ENCODE results near the gene ZBTB7A. TPM values are rescaled to one million over a fixed set of nuclear protein-coding genes. Genes with fewer than 3 reads are reported as not detected.

Gene ZBTB7A
- total and polyA plus RNA-seq, 7 experiments from 2014 or later, result 15.3 to 76.0 (median 49.1) TPM

- POLR2A ChIA-PET, result interaction anchor here (0.8 to 1.5 kb wide), 5 partner anchors 9 to 98 kb away, joined by 3 to 5 read pairs (median 4); partner anchors contain the start of genes EEF2 and ZBTB7A
- no peaks in the 10 kb centered on the region for H3K9me3 Mint-ChIP-seq
- peaks cover 0 to 4% (median 0%) of the 10 kb centered on the region in 5 donors for H3K36me3 Mint-ChIP-seq
- H3K27ac Mint-ChIP-seq, result peak overlapping the region; percentile 72 to 95 (median 87)
- no peaks in the 10 kb centered on the region for H3K27me3 Mint-ChIP-seq
- Histone ChIP-seq H3K4me1 (ENCODE audit: control insufficient read depth in 2 of 2, insufficient read depth in 2 of 2, low read length in 2 of 2) (peaks cover 54 to 60% of the 10 kb centered on the region in 2 donors), H3K36me3 (ENCODE audit: control insufficient read depth in 2 of 3, insufficient read depth in 3 of 3, low read length in 3 of 3) (no peaks in the 10 kb centered on the region), H3K27me3 (ENCODE audit: control insufficient read depth in 2 of 2, insufficient read depth in 2 of 2, low read length in 2 of 2) (no peaks in the 10 kb centered on the region), H3K9me3 (ENCODE audit: control insufficient read depth in 2 of 3, low read length in 3 of 3) (no peaks in the 10 kb centered on the region), H3K4me3 (ENCODE audit: low read length) (no peak overlapping the region), H3K27ac (ENCODE audit: low read depth, low read length) (peak overlapping the region; percentile 68)
- peak overlapping the region; percentile 38 to 77 (median 70) for H3K4me3 Mint-ChIP-seq
- CTCF ChIA-PET, result no interaction called here
- ATAC-seq (peak; percentile 70), DNase-seq (peak in 2 of 9 donors; percentile 25 to 33)
- H3K4me1 Mint-ChIP-seq, result peaks cover 22 to 61% (median 54%) of the 10 kb centered on the region in 7 donors
- intact Hi-C loops (cut with micrococcal nuclease), result no loop called here
Observed at GRCh38 chr19:4083677-4084546, 17.2 kb upstream of the ZBTB7A start.

- Histone ChIP-seq H3K36me3 (ENCODE audit: control insufficient read depth in 2 of 3, insufficient read depth in 3 of 3, low read length in 3 of 3) (no peaks in the 10 kb centered on the region), H3K4me1 (ENCODE audit: control insufficient read depth in 2 of 2, insufficient read depth in 2 of 2, low read length in 2 of 2) (peaks cover 46 to 54% of the 10 kb centered on the region in 2 donors), H3K9me3 (ENCODE audit: control insufficient read depth in 2 of 3, low read length in 3 of 3) (no peaks in the 10 kb centered on the region), H3K4me3 (ENCODE audit: low read length) (no peak overlapping the region), H3K27me3 (ENCODE audit: control insufficient read depth in 2 of 2, insufficient read depth in 2 of 2, low read length in 2 of 2) (no peaks in the 10 kb centered on the region), H3K27ac (ENCODE audit: low read depth, low read length) (no peak overlapping the region)
- H3K4me1 Mint-ChIP-seq, result peaks cover 11 to 58% (median 50%) of the 10 kb centered on the region in 7 donors
- ATAC-seq, result no peak
- POLR2A ChIA-PET, result interaction anchor here (0.6 to 1.5 kb wide), 5 partner anchors 17 to 97 kb away, joined by 3 to 4 read pairs (median 3); partner anchors contain the start of gene EEF2
- H3K27me3 Mint-ChIP-seq, result no peaks in the 10 kb centered on the region
- H3K27ac Mint-ChIP-seq, result peak overlapping the region in 6 of 9 donors; percentile 22 to 76 (median 48)
- peaks cover 0 to 3% (median 0%) of the 10 kb centered on the region in 5 donors for H3K36me3 Mint-ChIP-seq
- H3K9me3 Mint-ChIP-seq, result no peaks in the 10 kb centered on the region
- CTCF ChIA-PET, result no interaction called here
- intact Hi-C loops (cut with micrococcal nuclease), result no loop called here
- H3K4me3 Mint-ChIP-seq, result peak overlapping the region in 1 of 10 donors; percentile 39
- no peak for DNase-seq
Observed at GRCh38 chr19:4082172-4082571, 15.5 kb upstream of the ZBTB7A start.

GRCh38 chr19:4081441-4082129 lies 14.9 kb upstream of the ZBTB7A start:
- H3K27ac ChIP-seq (ENCODE audit: low read depth, low read length), result peak overlapping the region; percentile 20
- H3K4me3 ChIP-seq (ENCODE audit: low read length), result no peak overlapping the region
- ChIA-PET POLR2A (interaction anchor here (0.6 to 1.5 kb wide), 5 partner anchors 14 to 96 kb away, joined by 3 to 4 read pairs (median 3); partner anchors contain the start of gene EEF2), CTCF (interaction anchor here (0.7 kb wide), 1 partner anchor 48 kb away, joined by 3 read pairs; no protein-coding TSS in a partner anchor)
- peak overlapping the region in 2 of 10 donors; percentile 17 to 21 for H3K4me3 Mint-ChIP-seq
- no peaks in the 10 kb centered on the region for H3K36me3 ChIP-seq (ENCODE audit: control insufficient read depth in 2 of 3, insufficient read depth in 3 of 3, low read length in 3 of 3)
- no peaks in the 10 kb centered on the region for H3K9me3 ChIP-seq (ENCODE audit: control insufficient read depth in 2 of 3, low read length in 3 of 3)
- intact Hi-C loops (cut with micrococcal nuclease), result no loop called here
- ATAC-seq (no peak), DNase-seq (no peak)
- H3K27me3 Mint-ChIP-seq, result no peaks in the 10 kb centered on the region
- peaks cover 15 to 59% (median 52%) of the 10 kb centered on the region in 7 donors for H3K4me1 Mint-ChIP-seq
- H3K9me3 Mint-ChIP-seq, result no peaks in the 10 kb centered on the region
- H3K27ac Mint-ChIP-seq, result peak overlapping the region in 4 of 9 donors; percentile 8 to 55 (median 48)
- no peaks in the 10 kb centered on the region for H3K27me3 ChIP-seq (ENCODE audit: control insufficient read depth in 2 of 2, insufficient read depth in 2 of 2, low read length in 2 of 2)
- peaks cover 0 to 2% (median 0%) of the 10 kb centered on the region in 5 donors for H3K36me3 Mint-ChIP-seq
- peaks cover 44 to 50% of the 10 kb centered on the region in 2 donors for H3K4me1 ChIP-seq (ENCODE audit: control insufficient read depth in 2 of 2, insufficient read depth in 2 of 2, low read length in 2 of 2)

GRCh38 chr19:4080473-4080872 lies 13.8 kb upstream of the ZBTB7A start:
- intact Hi-C loops (cut with micrococcal nuclease), result no loop called here
- H3K4me3 ChIP-seq (ENCODE audit: low read length), result no peak overlapping the region
- peak overlapping the region in 3 of 9 donors; percentile 5 to 65 (median 50) for H3K27ac Mint-ChIP-seq
- H3K9me3 ChIP-seq (ENCODE audit: control insufficient read depth in 2 of 3, low read length in 3 of 3), result no peaks in the 10 kb centered on the region
- H3K4me3 Mint-ChIP-seq, result no peak overlapping the region
- no peaks in the 10 kb centered on the region for H3K27me3 Mint-ChIP-seq
- H3K27me3 ChIP-seq (ENCODE audit: control insufficient read depth in 2 of 2, insufficient read depth in 2 of 2, low read length in 2 of 2), result no peaks in the 10 kb centered on the region
- H3K36me3 Mint-ChIP-seq, result peaks cover 0 to 1% (median 0%) of the 10 kb centered on the region in 5 donors
- no peaks in the 10 kb centered on the region for H3K36me3 ChIP-seq (ENCODE audit: control insufficient read depth in 2 of 3, insufficient read depth in 3 of 3, low read length in 3 of 3)
- no peak overlapping the region for H3K27ac ChIP-seq (ENCODE audit: low read depth, low read length)
- no peak for DNase-seq
- H3K4me1 ChIP-seq (ENCODE audit: control insufficient read depth in 2 of 2, insufficient read depth in 2 of 2, low read length in 2 of 2), result peaks cover 34 to 44% of the 10 kb centered on the region in 2 donors
- ChIA-PET CTCF (interaction anchor here (0.7 kb wide), 1 partner anchor 49 kb away, joined by 3 read pairs; no protein-coding TSS in a partner anchor), POLR2A (interaction anchor here (0.5 kb wide), 1 partner anchor 9 kb away, joined by 4 read pairs; no protein-coding TSS in a partner anchor)
- H3K4me1 Mint-ChIP-seq, result peaks cover 11 to 50% (median 46%) of the 10 kb centered on the region in 7 donors
- no peak for ATAC-seq
- H3K9me3 Mint-ChIP-seq, result no peaks in the 10 kb centered on the region

- Histone ChIP-seq H3K27me3 (ENCODE audit: control insufficient read depth in 2 of 2, insufficient read depth in 2 of 2, low read length in 2 of 2) (no peaks in the 10 kb centered on the region), H3K4me1 (ENCODE audit: control insufficient read depth in 2 of 2, insufficient read depth in 2 of 2, low read length in 2 of 2) (peaks cover 15 to 24% of the 10 kb centered on the region in 2 donors), H3K4me3 (ENCODE audit: low read length) (peak overlapping the region; percentile 68), H3K9me3 (ENCODE audit: control insufficient read depth in 2 of 3, low read length in 3 of 3) (no peaks in the 10 kb centered on the region), H3K36me3 (ENCODE audit: control insufficient read depth in 2 of 3, insufficient read depth in 3 of 3, low read length in 3 of 3) (no peaks in the 10 kb centered on the region), H3K27ac (ENCODE audit: low read depth, low read length) (peak overlapping the region; percentile 86)
- ChIA-PET POLR2A (interaction anchor here (0.5 to 2.2 kb wide), 7 partner anchors 8 to 37 kb away, joined by 3 to 18 read pairs (median 3); partner anchors contain the start of gene ZBTB7A), CTCF (interaction anchor here (1.4 kb wide), 1 partner anchor 11 kb away, joined by 7 read pairs; no protein-coding TSS in a partner anchor)
- intact Hi-C loops (cut with micrococcal nuclease), result loop anchor here in 1 of 2 donors (1.0 kb wide), 1 partner anchor 12 kb away; the partner anchor contains the start of gene ZBTB7A
- H3K27me3 Mint-ChIP-seq, result no peaks in the 10 kb centered on the region
- peaks cover 17 to 46% (median 33%) of the 10 kb centered on the region in 7 donors for H3K4me1 Mint-ChIP-seq
- peak in 7 of 9 donors; percentile 35 to 70 (median 47) for DNase-seq
- peak overlapping the region; percentile 85 to 97 (median 88) for H3K27ac Mint-ChIP-seq
- peak overlapping the region; percentile 82 to 89 (median 87) for H3K4me3 Mint-ChIP-seq
- H3K36me3 Mint-ChIP-seq, result no peaks in the 10 kb centered on the region
- ATAC-seq, result peak; percentile 71
- no peaks in the 10 kb centered on the region for H3K9me3 Mint-ChIP-seq
Observed at GRCh38 chr19:4077800-4078684, 11.3 kb upstream of the ZBTB7A start.

Data from naive thymus-derived CD4-positive, alpha-beta T cell (primary cell).